Measurements from ENCODE around the gene RBM6.
"Not testable (repeated sequence)": the region's sequence is repeated elsewhere in the genome, so short reads cannot be mapped to it uniquely, and the experiment has no call there.

The RBM6 gene

GRCh38 chr3:50015918-50016317 lies 76.0 kb downstream of the RBM6 start:
- Histone ChIP-seq H3K27me3 (no peaks in the 10 kb centered on the region), H3K27ac (no peak overlapping the region), H3K9me3 (replicated peaks in 1 of 11) (no peaks in the 10 kb centered on the region), H3K4me2 (no peak overlapping the region), H3K4me3 (no peak overlapping the region), H4K20me1 (peaks cover 4 to 64% (median 31%) of the 10 kb centered on the region in 11 experiments; a peak in 15 of 22 replicates), H3K4me1 (no peaks in the 10 kb centered on the region), H3K36me3 (peaks cover 86 to 100% (median 97%) of the 10 kb centered on the region in 11 experiments), H3K9ac (no peak overlapping the region)
- TF ChIP-seq Cebpa-rat (IDR thresholded peaks at IDR 0.05) = no peak

GRCh38 chr3:50028346-50028745 lies 88.4 kb downstream of the RBM6 start:
- H3K4me2 ChIP-seq = no peak overlapping the region
- peaks cover 64 to 94% (median 86%) of the 10 kb centered on the region in 11 experiments for H3K36me3 ChIP-seq
- H4K20me1 ChIP-seq = peaks cover 0 to 24% (median 8%) of the 10 kb centered on the region in 11 experiments; a peak in 12 of 22 replicates
- H3K9ac ChIP-seq = no peak overlapping the region
- no peaks in the 10 kb centered on the region for H3K4me1 ChIP-seq
- TF ChIP-seq Cebpa-rat (IDR thresholded peaks at IDR 0.05) = no peak
- no peak overlapping the region for H3K4me3 ChIP-seq
- H3K27me3 ChIP-seq = no peaks in the 10 kb centered on the region
- peaks cover 0 to 16% (median 6%) of the 10 kb centered on the region in 11 experiments; a peak in 9 of 22 replicates for H3K9me3 ChIP-seq (replicated peaks in 1 of 11)
- no peak overlapping the region for H3K27ac ChIP-seq

- H3K4me1 ChIP-seq, H3K27ac ChIP-seq, H3K27me3 ChIP-seq, H3K4me3 ChIP-seq, H3K4me2 ChIP-seq, H3K9ac ChIP-seq: not testable (repeated sequence)
- Histone ChIP-seq H3K9me3 (replicated peaks in 1 of 11) (peaks cover 0 to 11% (median 6%) of the 10 kb centered on the region in 11 experiments; a peak in 9 of 22 replicates), H4K20me1 (peaks cover 0 to 28% (median 9%) of the 10 kb centered on the region in 11 experiments; a peak in 13 of 22 replicates), H3K36me3 (peaks cover 55 to 86% (median 81%) of the 10 kb centered on the region in 11 experiments)
Measured at GRCh38 chr3:50031201-50031600, 91.3 kb downstream of the RBM6 start.

GRCh38 chr3:50044976-50045375 lies 105.0 kb downstream of the RBM6 start:
- Histone ChIP-seq H3K9ac (no peak overlapping the region), H3K36me3 (peaks cover 60 to 96% (median 77%) of the 10 kb centered on the region in 11 experiments), H4K20me1 (peaks cover 0 to 42% (median 8%) of the 10 kb centered on the region in 11 experiments; a peak in 13 of 22 replicates), H3K9me3 (replicated peaks in 1 of 11) (no peaks in the 10 kb centered on the region), H3K4me2 (no peak overlapping the region), H3K27me3 (no peaks in the 10 kb centered on the region), H3K4me1 (peaks cover 3 to 12% (median 7%) of the 10 kb centered on the region in 10 experiments; a peak in 17 of 20 replicates), H3K27ac (no peak overlapping the region), H3K4me3 (no peak overlapping the region)
- no peak for TF ChIP-seq Cebpa-rat (IDR thresholded peaks at IDR 0.05)

GRCh38 chr3:50047426-50047825 lies 107.5 kb downstream of the RBM6 start:
- H3K27me3 ChIP-seq = no peaks in the 10 kb centered on the region
- H4K20me1 ChIP-seq = peaks cover 0 to 49% (median 4%) of the 10 kb centered on the region in 11 experiments; a peak in 12 of 22 replicates
- H3K4me1 ChIP-seq = peaks cover 0 to 9% (median 0%) of the 10 kb centered on the region in 10 experiments; a peak in 6 of 20 replicates
- no peak overlapping the region for H3K4me2 ChIP-seq
- no peak overlapping the region for H3K4me3 ChIP-seq
- H3K9ac ChIP-seq = no peak overlapping the region
- no peaks in the 10 kb centered on the region for H3K9me3 ChIP-seq (replicated peaks in 1 of 11)
- H3K27ac ChIP-seq = no peak overlapping the region
- peaks cover 77 to 100% (median 88%) of the 10 kb centered on the region in 11 experiments for H3K36me3 ChIP-seq
- TF ChIP-seq Cebpa-rat (IDR thresholded peaks at IDR 0.05) = no peak

- Histone ChIP-seq H3K9me3 (replicated peaks in 1 of 11) (no peaks in the 10 kb centered on the region), H3K36me3 (peaks cover 91 to 100% (median 95%) of the 10 kb centered on the region in 11 experiments), H3K4me3 (no peak overlapping the region), H4K20me1 (peaks cover 0 to 38% (median 3%) of the 10 kb centered on the region in 11 experiments; a peak in 11 of 22 replicates), H3K4me2 (peak overlapping the region in 1 of 11 experiments; percentile 7; a peak in 2 of 22 replicates), H3K9ac (no peak overlapping the region), H3K27ac (no peak overlapping the region; a peak in 1 of 22 replicates), H3K4me1 (peaks cover 0 to 9% (median 0%) of the 10 kb centered on the region in 10 experiments; a peak in 6 of 20 replicates), H3K27me3 (no peaks in the 10 kb centered on the region)
- no peak for TF ChIP-seq Cebpa-rat (IDR thresholded peaks at IDR 0.05)
Measured at GRCh38 chr3:50050361-50050760, 110.4 kb downstream of the RBM6 start.

- Histone ChIP-seq H3K36me3 (peaks cover 98 to 100% (median 100%) of the 10 kb centered on the region in 11 experiments), H3K4me1 (no peaks in the 10 kb centered on the region), H3K9me3 (replicated peaks in 1 of 11) (no peaks in the 10 kb centered on the region), H4K20me1 (no peaks in the 10 kb centered on the region; a peak in 2 of 22 replicates), H3K9ac (no peak overlapping the region), H3K27me3 (no peaks in the 10 kb centered on the region), H3K4me2 (no peak overlapping the region), H3K27ac (no peak overlapping the region), H3K4me3 (no peak overlapping the region)
- TF ChIP-seq Cebpa-rat (IDR thresholded peaks at IDR 0.05) = no peak
Measured at GRCh38 chr3:50057756-50058155, 117.8 kb downstream of the RBM6 start.

GRCh38 chr3:50068134-50068533 lies 128.2 kb downstream of the RBM6 start:
- Histone ChIP-seq H3K9ac (no peak overlapping the region), H3K27ac (no peak overlapping the region), H3K4me1 (no peaks in the 10 kb centered on the region), H3K36me3 (peaks cover 99 to 100% (median 100%) of the 10 kb centered on the region in 11 experiments), H3K4me3 (no peak overlapping the region), H3K4me2 (no peak overlapping the region), H3K27me3 (no peaks in the 10 kb centered on the region), H3K9me3 (replicated peaks in 1 of 11) (no peaks in the 10 kb centered on the region), H4K20me1 (peaks cover 0 to 12% (median 0%) of the 10 kb centered on the region in 11 experiments; a peak in 2 of 22 replicates)
- no peak for TF ChIP-seq Cebpa-rat (IDR thresholded peaks at IDR 0.05)

GRCh38 chr3:50078091-50078490 lies 138.1 kb downstream of the RBM6 start:
- no peak overlapping the region for H3K27ac ChIP-seq
- no peak overlapping the region; a peak in 1 of 22 replicates for H3K4me2 ChIP-seq
- peaks cover 15 to 45% (median 30%) of the 10 kb centered on the region in 10 experiments for H3K4me1 ChIP-seq
- H3K27me3 ChIP-seq = peaks cover 0 to 8% (median 0%) of the 10 kb centered on the region in 11 experiments; a peak in 2 of 22 replicates
- H4K20me1 ChIP-seq = peaks cover 3 to 47% (median 13%) of the 10 kb centered on the region in 11 experiments; a peak in 17 of 22 replicates
- H3K9me3 ChIP-seq (replicated peaks in 1 of 11) = no peaks in the 10 kb centered on the region
- H3K36me3 ChIP-seq = peaks cover 48 to 63% (median 54%) of the 10 kb centered on the region in 11 experiments
- H3K4me3 ChIP-seq = no peak overlapping the region
- no peak overlapping the region for H3K9ac ChIP-seq
- TF ChIP-seq Cebpa-rat (IDR thresholded peaks at IDR 0.05) = no peak

Measured in BLaER1 treated with 17β-estradiol and CSF1 and Interleukin-3, amounts not matched to agents 10 nM and 100 nM (cell line).